Measurements from ENCODE around the gene KIDINS220. TPM values are rescaled to one million over a fixed set of nuclear protein-coding genes. Genes with fewer than 3 reads are reported as not detected.

KIDINS220 gene
- total and polyA plus RNA-seq, 4 donors, result 8.1 to 50.9 (median 30.8) TPM

DNA sequence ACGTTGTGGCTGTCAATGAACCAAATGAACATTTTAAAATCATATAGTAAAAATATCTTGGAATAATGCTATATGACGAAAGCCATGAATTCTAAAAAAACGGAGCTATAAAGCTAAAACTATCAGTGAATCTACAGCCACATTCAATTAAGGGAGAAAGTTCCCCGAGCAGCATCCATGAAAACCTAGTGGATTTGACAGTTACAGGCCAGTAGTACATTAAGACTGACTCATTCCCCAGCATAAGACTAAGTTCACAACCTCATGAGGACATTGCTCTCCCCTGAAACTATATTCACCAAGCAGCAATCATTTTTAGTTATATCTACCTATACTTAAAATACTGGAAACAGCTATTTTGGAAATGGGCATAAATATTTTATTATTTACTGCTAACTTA, 36.6 kb downstream of the KIDINS220 start:
- H3K27me3 ChIP-seq (ENCODE audit: control insufficient read depth in 4 of 4, insufficient read depth in 4 of 4, low read length in 3 of 4), result no peaks in the 10 kb centered on the region
- H3K9ac ChIP-seq (ENCODE audit: low read depth in 1 of 2, low read length in 2 of 2), result no peak overlapping the region
- no peak overlapping the region for H3K4me3 ChIP-seq (ENCODE audit: low read depth in 1 of 3, low read length in 3 of 3)
- H3K9me3 ChIP-seq (ENCODE audit: control insufficient read depth in 4 of 4, low read length in 3 of 4), result no peaks in the 10 kb centered on the region
- TF ChIP-seq, protein P1, sequence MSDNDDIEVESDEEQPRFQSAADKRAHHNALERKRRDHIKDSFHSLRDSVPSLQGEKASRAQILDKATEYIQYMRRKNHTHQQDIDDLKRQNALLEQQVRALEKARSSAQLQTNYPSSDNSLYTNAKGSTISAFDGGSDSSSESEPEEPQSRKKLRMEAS (IDR thresholded peaks at IDR 0.05), result no peak
- TF ChIP-seq TAF1 (conservative IDR thresholded peaks at IDR 0.05), result no peak
- TF ChIP-seq YY1 (IDR thresholded peaks at IDR 0.05), result no peak
- no peak for TF ChIP-seq NR2F2 (IDR thresholded peaks at IDR 0.05)
- TF ChIP-seq, protein P2, sequence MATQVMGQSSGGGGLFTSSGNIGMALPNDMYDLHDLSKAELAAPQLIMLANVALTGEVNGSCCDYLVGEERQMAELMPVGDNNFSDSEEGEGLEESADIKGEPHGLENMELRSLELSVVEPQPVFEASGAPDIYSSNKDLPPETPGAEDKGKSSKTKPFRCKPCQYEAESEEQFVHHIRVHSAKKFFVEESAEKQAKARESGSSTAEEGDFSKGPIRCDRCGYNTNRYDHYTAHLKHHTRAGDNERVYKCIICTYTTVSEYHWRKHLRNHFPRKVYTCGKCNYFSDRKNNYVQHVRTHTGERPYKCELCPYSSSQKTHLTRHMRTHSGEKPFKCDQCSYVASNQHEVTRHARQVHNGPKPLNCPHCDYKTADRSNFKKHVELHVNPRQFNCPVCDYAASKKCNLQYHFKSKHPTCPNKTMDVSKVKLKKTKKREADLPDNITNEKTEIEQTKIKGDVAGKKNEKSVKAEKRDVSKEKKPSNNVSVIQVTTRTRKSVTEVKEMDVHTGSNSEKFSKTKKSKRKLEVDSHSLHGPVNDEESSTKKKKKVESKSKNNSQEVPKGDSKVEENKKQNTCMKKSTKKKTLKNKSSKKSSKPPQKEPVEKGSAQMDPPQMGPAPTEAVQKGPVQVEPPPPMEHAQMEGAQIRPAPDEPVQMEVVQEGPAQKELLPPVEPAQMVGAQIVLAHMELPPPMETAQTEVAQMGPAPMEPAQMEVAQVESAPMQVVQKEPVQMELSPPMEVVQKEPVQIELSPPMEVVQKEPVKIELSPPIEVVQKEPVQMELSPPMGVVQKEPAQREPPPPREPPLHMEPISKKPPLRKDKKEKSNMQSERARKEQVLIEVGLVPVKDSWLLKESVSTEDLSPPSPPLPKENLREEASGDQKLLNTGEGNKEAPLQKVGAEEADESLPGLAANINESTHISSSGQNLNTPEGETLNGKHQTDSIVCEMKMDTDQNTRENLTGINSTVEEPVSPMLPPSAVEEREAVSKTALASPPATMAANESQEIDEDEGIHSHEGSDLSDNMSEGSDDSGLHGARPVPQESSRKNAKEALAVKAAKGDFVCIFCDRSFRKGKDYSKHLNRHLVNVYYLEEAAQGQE (IDR thresholded peaks at IDR 0.05), result no peak
- no peak for TF ChIP-seq FOXA2 (IDR thresholded peaks at IDR 0.05)
- TF ChIP-seq HNF4A (conservative IDR thresholded peaks at IDR 0.05), result no peak
- no peak for TF ChIP-seq JUND (IDR thresholded peaks at IDR 0.05)
- no peak for TF ChIP-seq GABPA (IDR thresholded peaks at IDR 0.05 in 1 of 2, conservative IDR thresholded peaks at IDR 0.05 in 1 of 2)
- no peak for TF ChIP-seq HNF4G (IDR thresholded peaks at IDR 0.05)
- TF ChIP-seq SP1 (IDR thresholded peaks at IDR 0.05), result no peak
- TF ChIP-seq, protein P3, sequence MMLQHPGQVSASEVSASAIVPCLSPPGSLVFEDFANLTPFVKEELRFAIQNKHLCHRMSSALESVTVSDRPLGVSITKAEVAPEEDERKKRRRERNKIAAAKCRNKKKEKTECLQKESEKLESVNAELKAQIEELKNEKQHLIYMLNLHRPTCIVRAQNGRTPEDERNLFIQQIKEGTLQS (IDR thresholded peaks at IDR 0.05), result no peak
- TF ChIP-seq RAD21 (IDR thresholded peaks at IDR 0.05), result no peak
- TF ChIP-seq CTCF (IDR thresholded peaks at IDR 0.05; ENCODE audit: low read depth, low read length, missing input control), result no peak
- TF ChIP-seq ZBTB33 (IDR thresholded peaks at IDR 0.05), result no peak
- TF ChIP-seq FOXA1 (IDR thresholded peaks at IDR 0.05), result no peak
- H3K36me3 ChIP-seq (ENCODE audit: control insufficient read depth in 4 of 4, insufficient read depth in 3 of 4, low read depth in 1 of 4, low read length in 3 of 4), result peaks cover 3 to 45% (median 41%) of the 10 kb centered on the region in 4 donors
- no peaks in the 10 kb centered on the region for H3K4me1 ChIP-seq (ENCODE audit: control insufficient read depth in 4 of 4, insufficient read depth in 4 of 4, low read length in 3 of 4)
- H3K27ac ChIP-seq (ENCODE audit: low read depth in 1 of 2, low read length in 2 of 2), result no peak overlapping the region
- DNase-seq (ENCODE audit: low spot score), result no peak
- WGBS, result 97% methylated on average over 4 of the region's 4 CpGs

DNA sequence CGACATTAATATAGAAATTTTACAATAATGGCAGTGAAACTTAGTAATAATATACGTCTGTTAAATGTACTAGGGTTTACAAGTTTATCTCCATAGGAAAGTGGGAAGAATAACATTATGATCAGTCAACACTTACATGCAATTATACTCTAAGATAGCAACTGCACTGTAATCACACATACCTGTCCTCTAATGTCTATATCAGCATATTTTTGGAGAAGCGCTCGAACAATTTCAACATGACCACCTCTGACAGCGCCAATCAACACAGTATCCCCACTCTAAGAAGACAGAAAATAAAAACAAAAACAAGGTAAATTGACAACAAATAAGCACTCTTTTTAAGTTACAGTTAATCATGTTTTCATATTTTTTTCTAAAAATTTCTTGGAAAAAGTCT, 37.2 kb downstream of the KIDINS220 start:
- DNase-seq (ENCODE audit: low spot score), result no peak
- Histone ChIP-seq H3K27ac (ENCODE audit: low read depth in 1 of 2, low read length in 2 of 2) (no peak overlapping the region), H3K4me3 (ENCODE audit: low read depth in 1 of 3, low read length in 3 of 3) (no peak overlapping the region), H3K36me3 (ENCODE audit: control insufficient read depth in 4 of 4, insufficient read depth in 3 of 4, low read depth in 1 of 4, low read length in 3 of 4) (peaks cover 3 to 43% (median 37%) of the 10 kb centered on the region in 4 donors), H3K27me3 (ENCODE audit: control insufficient read depth in 4 of 4, insufficient read depth in 4 of 4, low read length in 3 of 4) (no peaks in the 10 kb centered on the region), H3K4me1 (ENCODE audit: control insufficient read depth in 4 of 4, insufficient read depth in 4 of 4, low read length in 3 of 4) (no peaks in the 10 kb centered on the region), H3K9ac (ENCODE audit: low read depth in 1 of 2, low read length in 2 of 2) (no peak overlapping the region), H3K9me3 (ENCODE audit: control insufficient read depth in 4 of 4, low read length in 3 of 4) (no peaks in the 10 kb centered on the region)
- TF ChIP-seq, protein P2 (IDR thresholded peaks at IDR 0.05), result no peak
- no peak for TF ChIP-seq TAF1 (conservative IDR thresholded peaks at IDR 0.05)
- TF ChIP-seq FOXA2 (IDR thresholded peaks at IDR 0.05), result no peak
- TF ChIP-seq RAD21 (IDR thresholded peaks at IDR 0.05), result no peak
- no peak for TF ChIP-seq NR2F2 (IDR thresholded peaks at IDR 0.05)
- 98% methylated on average over 5 of the region's 5 CpGs for WGBS
